Naive B cell (primary cell): Measurements from ENCODE around the gene IFIT1B. TPM values are rescaled to one million over a fixed set of nuclear protein-coding genes. Genes with fewer than 3 reads are reported as not detected.

Experiments
- polyA plus RNA-seq, 6 donors: library from polyadenylated mRNA; unstranded; fragments of 300-500 nt; fragmentation: Illumina TruSeq; gene quantifications; one replicate each; pipeline ENCODE4 v1.2.3, GENCODE V29; 2021; ENCODE audit warnings: low read depth in 6 of 6

Gene IFIT1B
- polyA plus RNA-seq, 6 donors from 2014 or later: 0.12 to 0.15 TPM; not detected in 4

Other genes starting within 250 kb of the IFIT1B start
- gene CH25H, start 170.7 kb upstream of the IFIT1B start, polyA plus RNA-seq: 1 to 10 TPM in 1 of 6 donors, under 1 TPM in 3, not detected in 2; 0.24 to 1.1 (median 0.95) TPM
- 100 to 1,000 TPM; 134 to 178 (median 159) TPM for gene LIPA, start 126.3 kb upstream of the IFIT1B start, polyA plus RNA-seq
- gene IFIT2, start 76.0 kb upstream of the IFIT1B start, polyA plus RNA-seq: 10 to 100 TPM in 5 of 6 donors, 1 to 10 TPM in 1; 9.4 to 22.7 (median 14.0) TPM
- gene IFIT3, start 50.1 kb upstream of the IFIT1B start, polyA plus RNA-seq: 10 to 100 TPM in 2 of 6 donors, 1 to 10 TPM in 4; 3.5 to 27.2 (median 7.3) TPM
- gene IFIT1, start 14.6 kb downstream of the IFIT1B start, polyA plus RNA-seq: 1 to 10 TPM; 1.2 to 6.7 (median 3.1) TPM
- 10 to 100 TPM; 13.6 to 24.2 (median 21.4) TPM for gene IFIT5, start 36.5 kb downstream of the IFIT1B start, polyA plus RNA-seq
- gene SLC16A12, start 157.5 kb downstream of the IFIT1B start, polyA plus RNA-seq: not detected